Activated T-cell treated with anti-CD3 and anti-CD28 coated beads, Interleukin-2, amount 50 U/mL, for 72 hours (primary cell): ENCODE measurements around the gene ARHGEF1. TPM values are rescaled to one million over a fixed set of nuclear protein-coding genes. Genes with fewer than 3 reads are reported as not detected.
"Not testable (repeated sequence)": the region's sequence is repeated elsewhere in the genome, so short reads cannot be mapped to it uniquely, and the experiment has no call there.

Experiments
- ATAC-seq, 2 donors: fragments of 150-1000 bp; cut with Tn5 transposase; replicated peaks in 1 of 2; 2 replicates each; pipeline ENCODE4 v1.10.0; 2021; ENCODE audit warnings: moderate library complexity in 2 of 2, mild to moderate bottlenecking in 1 of 2
- DNase-seq, 2 donors: peaks; one replicate each; pipeline ENCODE4 v3.0.0; 2021 to 2022; ENCODE audit warnings: mixed read lengths in 1 of 2
- H3K27ac Mint-ChIP-seq: one replicate; pipeline ENCODE4 v1.8.0; 2022; ENCODE audit warnings: mild to moderate bottlenecking, moderate library complexity, mixed read lengths
- H3K27me3 Mint-ChIP-seq: one replicate; pipeline ENCODE4 v1.8.0; 2022; ENCODE audit warnings: low read depth, mixed read lengths
- H3K36me3 Mint-ChIP-seq, 2 donors: one replicate each; pipeline ENCODE4 v1.8.0; 2022; ENCODE audit warnings: mixed read lengths in 2 of 2, mild to moderate bottlenecking in 1 of 2; ENCODE audit not compliant: insufficient read depth in 2 of 2
- H3K4me1 Mint-ChIP-seq: one replicate; pipeline ENCODE4 v1.8.0; 2022; ENCODE audit warnings: low read depth, mixed read lengths
- H3K4me3 Mint-ChIP-seq, 2 donors: one replicate each; pipeline ENCODE4 v1.8.0; 2022; ENCODE audit warnings: mild to moderate bottlenecking in 2 of 2, mixed read lengths in 2 of 2, moderate library complexity in 2 of 2
- H3K9me3 Mint-ChIP-seq, 2 donors: one replicate each; pipeline ENCODE4 v1.8.0; 2022; ENCODE audit warnings: mixed read lengths in 2 of 2
- total RNA-seq, 2 donors: library from RNA; stranded (reverse); gene quantifications; one replicate each; pipeline ENCODE4 v1.2.3, GENCODE V29; 2022

The ARHGEF1 gene
- total RNA-seq, 2 donors from 2014 or later: 371 to 446 TPM

DNA sequence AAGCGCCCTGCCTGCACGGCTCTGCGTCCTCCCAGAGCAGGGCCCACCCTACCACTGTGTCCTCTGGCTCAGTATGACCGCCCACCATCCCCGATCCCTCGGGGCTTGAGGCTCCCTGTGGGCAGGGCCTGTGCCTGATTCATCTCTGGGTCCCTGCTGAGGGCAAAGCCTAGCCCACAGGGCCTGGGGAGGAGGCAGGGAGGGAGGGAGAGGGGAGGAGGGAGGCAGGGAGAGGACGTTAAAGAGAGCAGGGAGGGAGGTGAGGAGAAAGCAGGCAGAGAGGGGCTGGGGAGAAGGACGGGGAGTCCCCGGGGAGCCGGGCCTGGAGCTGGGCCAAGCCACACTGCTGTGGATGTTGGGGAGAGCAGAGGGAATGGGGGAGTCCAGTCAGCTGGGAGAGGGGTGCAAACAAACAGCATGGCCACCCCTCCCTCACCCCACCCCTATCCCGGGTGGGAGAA, 49.3 kb downstream of the ARHGEF1 start:
- peaks cover 0 to 4% of the 10 kb centered on the region in 2 donors for H3K36me3 Mint-ChIP-seq
- H3K27me3 Mint-ChIP-seq: peaks cover 10% of the 10 kb centered on the region
- no peaks in the 10 kb centered on the region for H3K9me3 Mint-ChIP-seq
- no peak for DNase-seq
- ATAC-seq: no peak
- no peak overlapping the region for H3K27ac Mint-ChIP-seq
- no peak overlapping the region for H3K4me3 Mint-ChIP-seq
- H3K4me1 Mint-ChIP-seq: peaks cover 56% of the 10 kb centered on the region

DNA sequence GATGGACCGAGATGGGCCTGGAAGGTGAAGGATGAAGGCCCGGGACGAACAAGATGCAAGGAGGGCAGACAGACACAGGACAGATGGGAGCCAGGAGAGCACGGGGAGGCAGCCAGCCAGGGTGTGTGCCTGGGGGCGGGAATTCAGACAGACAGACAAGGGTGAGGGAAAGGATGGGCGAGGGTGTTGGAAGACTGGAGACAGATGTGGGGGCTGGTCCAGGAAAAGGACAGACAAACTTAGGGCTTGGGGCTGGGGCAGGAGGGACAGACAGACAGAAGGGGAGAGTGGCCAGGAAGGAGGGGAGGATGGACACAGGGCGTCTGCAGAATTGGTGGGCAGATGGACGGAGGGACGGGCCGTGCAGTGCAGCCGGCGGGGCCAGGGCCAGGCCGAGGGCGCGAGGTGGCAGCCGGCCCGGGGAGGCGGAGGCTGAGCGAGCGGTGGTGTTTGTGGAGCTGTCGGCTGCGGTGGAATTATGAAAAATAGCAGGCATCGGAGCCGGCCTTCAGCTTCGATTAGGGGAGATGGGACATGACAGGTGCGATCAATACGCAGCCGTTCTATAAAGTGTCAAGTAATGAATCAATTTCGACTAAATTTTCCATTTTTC, 49.8 kb downstream of the ARHGEF1 start:
- DNase-seq (no peak), ATAC-seq (no peak)
- H3K4me3 Mint-ChIP-seq: no peak overlapping the region
- no peaks in the 10 kb centered on the region for H3K9me3 Mint-ChIP-seq
- H3K27ac Mint-ChIP-seq: no peak overlapping the region
- H3K27me3 Mint-ChIP-seq: peaks cover 10% of the 10 kb centered on the region
- peaks cover 0 to 4% of the 10 kb centered on the region in 2 donors for H3K36me3 Mint-ChIP-seq
- peaks cover 61% of the 10 kb centered on the region for H3K4me1 Mint-ChIP-seq

DNA sequence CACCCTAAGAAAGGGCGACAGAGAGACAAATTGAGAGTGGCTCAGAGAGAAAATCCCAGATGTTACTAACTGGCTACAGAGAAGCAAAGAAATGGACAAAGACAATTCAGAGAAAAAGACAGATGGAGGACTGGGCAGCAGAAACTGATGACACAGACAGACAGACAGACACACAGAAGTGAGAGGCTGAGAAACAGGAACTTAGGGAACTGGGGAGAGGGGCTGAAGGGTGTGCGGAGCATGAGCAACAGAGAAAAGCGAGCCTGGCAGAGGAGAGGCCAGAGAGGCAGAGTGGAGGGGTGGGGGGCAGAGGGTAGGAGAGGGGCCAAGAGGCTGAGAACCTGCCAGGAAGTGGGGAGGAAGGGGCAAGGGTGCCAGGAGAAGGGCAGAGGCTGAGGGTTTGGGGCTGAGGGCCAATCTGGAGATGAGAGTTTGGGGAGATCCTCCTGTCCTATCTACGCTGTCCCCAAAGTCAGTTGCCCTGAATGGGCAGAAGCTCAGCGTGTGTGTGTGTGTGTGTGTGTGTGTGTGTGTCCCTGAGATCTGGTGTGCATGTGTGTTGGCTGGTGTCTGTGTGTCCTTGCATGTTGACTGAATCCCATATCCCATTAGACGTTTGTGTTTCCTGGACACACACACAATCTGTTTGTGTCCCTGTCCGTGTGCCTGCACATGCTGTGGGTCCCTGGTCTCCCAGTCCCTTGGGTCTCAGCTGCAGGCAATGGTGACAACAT, 50.9 kb downstream of the ARHGEF1 start:
- H3K36me3 Mint-ChIP-seq: peaks cover 0 to 2% of the 10 kb centered on the region in 2 donors
- no peak for ATAC-seq
- peak overlapping the region; percentile 61 for H3K27ac Mint-ChIP-seq
- H3K4me3 Mint-ChIP-seq: no peak overlapping the region
- H3K4me1 Mint-ChIP-seq: peaks cover 58% of the 10 kb centered on the region
- no peak for DNase-seq
- H3K27me3 Mint-ChIP-seq: peaks cover 10% of the 10 kb centered on the region
- H3K9me3 Mint-ChIP-seq: no peaks in the 10 kb centered on the region

DNA sequence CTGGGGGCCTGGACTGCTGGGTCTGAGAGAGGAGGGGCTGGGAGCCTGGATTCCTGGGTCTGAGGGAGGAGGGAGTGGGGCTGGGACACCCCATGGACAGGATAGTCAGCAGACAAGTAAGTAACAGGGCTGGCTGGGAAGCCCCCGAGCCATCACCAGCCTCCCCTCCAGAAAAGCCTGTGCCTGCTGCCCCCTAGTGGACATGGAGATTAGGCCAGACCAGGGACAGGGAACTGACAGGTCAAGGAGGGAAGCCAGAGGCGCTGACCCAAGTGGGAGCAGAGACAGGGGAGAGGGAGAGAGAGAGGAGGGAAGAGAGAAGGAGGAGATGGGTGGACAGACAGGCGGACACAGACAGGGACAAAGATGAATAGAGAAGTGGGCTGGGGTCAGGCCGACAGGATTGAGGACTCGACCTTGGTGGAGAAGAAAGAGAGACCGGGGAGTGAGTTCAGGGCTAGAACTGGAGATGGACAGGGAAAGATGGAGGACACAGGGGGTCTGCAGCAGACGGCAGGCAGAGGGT, 51.9 kb downstream of the ARHGEF1 start:
- no peaks in the 10 kb centered on the region for H3K9me3 Mint-ChIP-seq
- peaks cover 48% of the 10 kb centered on the region for H3K4me1 Mint-ChIP-seq
- H3K27ac Mint-ChIP-seq: peak overlapping the region; percentile 12
- H3K36me3 Mint-ChIP-seq: no peaks in the 10 kb centered on the region
- peaks cover 10% of the 10 kb centered on the region for H3K27me3 Mint-ChIP-seq
- peak overlapping the region; percentile 38 to 63 for H3K4me3 Mint-ChIP-seq
- DNase-seq: peak; percentile 84 to 90
- peak; percentile 71 to 82 for ATAC-seq

DNA sequence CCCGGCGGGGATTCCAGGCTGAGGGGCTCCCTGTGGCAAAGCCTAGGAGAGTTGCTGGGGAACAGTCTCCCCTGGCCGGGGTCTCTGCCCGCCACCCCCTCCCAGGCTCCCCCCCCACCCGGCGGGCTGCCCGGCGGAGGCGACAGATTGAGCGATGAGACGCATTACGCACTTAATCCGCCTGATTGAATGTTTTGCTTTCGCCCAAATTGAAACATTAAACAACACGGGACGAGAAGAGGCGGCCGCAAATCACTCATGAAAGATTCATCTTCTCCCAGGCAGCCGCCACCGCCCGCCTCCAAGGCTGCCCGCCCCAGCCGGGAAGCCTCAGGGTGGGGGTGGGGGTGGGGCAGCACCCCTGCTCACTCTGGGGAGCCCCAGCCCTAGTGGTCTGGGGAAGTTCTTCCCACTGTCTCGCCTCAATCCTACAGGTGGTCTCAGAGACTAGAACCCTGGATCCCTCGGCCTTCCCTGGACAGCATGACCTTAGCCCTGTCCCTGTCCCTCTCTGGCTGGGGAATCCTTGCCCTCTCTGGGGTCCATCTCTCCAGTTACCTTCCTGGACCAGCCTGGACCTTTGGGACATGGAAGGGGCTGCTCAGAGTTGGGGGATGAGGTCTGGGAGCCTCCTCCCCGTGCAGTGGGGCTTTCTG, 52.9 kb downstream of the ARHGEF1 start:
- Mint-ChIP-seq H3K9me3 (no peaks in the 10 kb centered on the region), H3K27ac (no peak overlapping the region), H3K36me3 (no peaks in the 10 kb centered on the region), H3K4me3 (peak overlapping the region in 1 of 2 donors; percentile 63), H3K4me1 (peaks cover 41% of the 10 kb centered on the region), H3K27me3 (peaks cover 10% of the 10 kb centered on the region)
- ATAC-seq (peak in 1 of 2 donors; percentile 8), DNase-seq (no peak)

DNA sequence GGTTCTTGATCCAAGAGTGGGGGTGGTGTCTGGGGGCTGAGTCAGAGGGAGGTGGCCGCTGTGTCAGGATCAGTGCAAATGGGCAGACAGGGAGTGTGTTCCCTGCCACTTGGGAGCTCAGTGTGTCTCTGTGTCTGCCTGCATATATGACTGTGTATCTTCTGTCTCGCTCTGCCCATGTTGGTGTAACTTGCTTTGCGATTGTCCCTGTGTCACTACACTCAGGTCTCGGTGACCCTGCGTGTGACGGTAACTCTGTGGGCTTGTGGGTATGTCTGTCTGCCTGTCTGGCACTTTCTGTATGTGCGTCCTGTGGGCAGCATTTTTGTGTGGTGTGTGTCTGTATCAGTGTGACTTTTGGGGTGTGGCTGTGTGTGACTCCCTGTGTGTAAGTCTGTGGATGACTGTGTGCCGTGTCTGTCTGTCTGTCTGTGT, 53.4 kb downstream of the ARHGEF1 start:
- Mint-ChIP-seq H3K4me1 (peaks cover 45% of the 10 kb centered on the region), H3K27ac (no peak overlapping the region), H3K27me3 (peaks cover 14% of the 10 kb centered on the region), H3K36me3 (no peaks in the 10 kb centered on the region), H3K4me3 (peak overlapping the region; percentile 14 to 20), H3K9me3 (no peaks in the 10 kb centered on the region)
- DNase-seq (peak; percentile 53 to 55), ATAC-seq (peak; percentile 65 to 66)

DNA sequence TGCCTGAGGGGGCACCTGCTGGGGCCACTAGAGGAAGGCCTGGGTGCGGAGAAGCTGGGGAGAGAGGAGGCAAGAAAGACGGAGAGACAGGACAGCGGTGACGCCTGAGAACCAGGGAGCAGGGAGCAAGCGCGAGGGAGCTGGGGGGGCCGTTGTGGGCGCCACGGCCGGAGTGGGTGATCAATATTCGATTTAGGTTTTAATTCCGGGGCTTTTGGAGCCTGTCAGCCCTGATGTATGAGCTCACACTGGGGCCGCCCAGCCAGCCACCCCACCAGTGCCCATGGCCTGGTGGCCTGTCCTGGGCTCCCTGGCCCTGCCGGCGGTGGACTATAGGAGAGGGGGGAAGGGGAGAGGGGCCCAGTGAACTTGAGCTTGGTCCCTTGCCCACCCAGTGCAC, 54.0 kb downstream of the ARHGEF1 start:
- Mint-ChIP-seq H3K27ac (no peak overlapping the region), H3K9me3 (no peaks in the 10 kb centered on the region), H3K27me3 (peaks cover 19% of the 10 kb centered on the region), H3K36me3 (no peaks in the 10 kb centered on the region), H3K4me1 (peaks cover 50% of the 10 kb centered on the region), H3K4me3 (peak overlapping the region; percentile 14 to 20)
- ATAC-seq (no peak), DNase-seq (no peak)

DNA sequence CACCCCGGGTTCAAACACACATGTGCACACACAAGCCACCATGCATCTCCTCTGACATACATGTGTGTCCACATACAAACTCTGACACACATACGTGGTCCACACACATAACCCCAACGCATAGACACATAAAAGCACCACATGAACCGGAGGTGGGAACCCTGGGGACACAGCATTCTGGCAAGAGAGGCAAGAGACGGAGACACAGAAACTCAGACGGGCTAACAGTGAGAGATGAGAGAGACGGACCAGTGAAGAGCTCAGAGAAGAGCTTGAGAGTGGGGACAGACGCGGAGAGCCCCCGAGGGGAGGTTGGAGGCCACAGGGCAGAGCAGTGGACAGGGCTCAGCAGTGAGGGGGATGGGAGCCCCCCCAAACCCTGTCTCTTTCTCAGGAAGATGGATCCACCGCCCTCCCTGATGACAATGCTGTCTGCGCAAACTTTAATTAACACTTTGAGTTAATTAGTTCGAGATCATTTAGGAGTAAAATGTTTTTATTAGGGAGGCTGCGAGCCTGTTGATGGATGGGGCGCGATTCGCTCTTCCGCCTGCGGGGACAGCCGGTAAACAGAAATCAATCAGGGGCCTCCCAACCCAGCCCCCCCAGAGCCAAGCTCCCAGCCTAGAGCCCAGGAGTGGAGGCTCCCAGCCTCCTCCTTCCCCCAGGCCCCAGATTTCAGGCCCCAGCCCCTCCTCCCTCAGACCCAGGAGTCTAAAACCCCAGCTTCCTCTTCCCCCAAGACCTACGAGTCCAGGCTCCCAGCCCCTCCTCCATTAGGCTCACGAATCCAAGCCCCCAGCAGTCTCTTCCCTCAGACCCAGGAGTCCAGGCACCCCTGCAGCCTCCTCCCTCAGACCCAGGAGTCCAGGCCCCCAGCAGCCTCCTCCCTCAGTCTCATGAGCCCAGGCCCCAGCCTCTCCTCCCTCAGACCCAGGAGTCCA, 54.8 kb downstream of the ARHGEF1 start:
- Mint-ChIP-seq H3K4me3 (peak overlapping the region in 1 of 2 donors; percentile 1), H3K9me3 (no peaks in the 10 kb centered on the region), H3K36me3 (no peaks in the 10 kb centered on the region), H3K4me1 (peaks cover 53% of the 10 kb centered on the region), H3K27me3 (peaks cover 19% of the 10 kb centered on the region), H3K27ac (no peak overlapping the region)
- ATAC-seq (no peak), DNase-seq (no peak)

DNA sequence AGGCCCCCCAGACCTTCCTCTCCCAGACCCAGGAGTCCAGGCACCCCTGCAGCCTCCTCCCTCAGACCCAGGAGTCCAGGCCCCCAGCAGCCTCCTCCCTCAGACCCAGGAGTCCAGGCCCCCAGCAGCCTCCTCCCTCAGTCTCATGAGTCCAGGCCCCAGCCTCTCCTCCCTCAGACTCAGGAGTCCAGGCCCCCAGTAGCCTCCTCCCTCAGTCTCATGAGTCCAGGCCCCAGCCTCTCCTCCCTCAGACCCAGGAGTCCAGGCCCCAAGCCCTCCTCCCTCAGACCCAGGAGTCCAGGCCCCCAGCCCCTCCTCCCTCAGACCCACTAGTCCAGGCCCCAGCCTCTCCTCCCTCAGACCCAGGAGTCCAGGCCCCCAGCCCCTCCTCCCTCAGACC, 56.2 kb downstream of the ARHGEF1 start:
- Mint-ChIP-seq H3K27me3 (peaks cover 19% of the 10 kb centered on the region), H3K4me3 (peak overlapping the region in 1 of 2 donors; percentile 28), H3K4me1 (peaks cover 54% of the 10 kb centered on the region)
- H3K27ac Mint-ChIP-seq, DNase-seq, ATAC-seq, H3K9me3 Mint-ChIP-seq, H3K36me3 Mint-ChIP-seq: not testable (repeated sequence)

DNA sequence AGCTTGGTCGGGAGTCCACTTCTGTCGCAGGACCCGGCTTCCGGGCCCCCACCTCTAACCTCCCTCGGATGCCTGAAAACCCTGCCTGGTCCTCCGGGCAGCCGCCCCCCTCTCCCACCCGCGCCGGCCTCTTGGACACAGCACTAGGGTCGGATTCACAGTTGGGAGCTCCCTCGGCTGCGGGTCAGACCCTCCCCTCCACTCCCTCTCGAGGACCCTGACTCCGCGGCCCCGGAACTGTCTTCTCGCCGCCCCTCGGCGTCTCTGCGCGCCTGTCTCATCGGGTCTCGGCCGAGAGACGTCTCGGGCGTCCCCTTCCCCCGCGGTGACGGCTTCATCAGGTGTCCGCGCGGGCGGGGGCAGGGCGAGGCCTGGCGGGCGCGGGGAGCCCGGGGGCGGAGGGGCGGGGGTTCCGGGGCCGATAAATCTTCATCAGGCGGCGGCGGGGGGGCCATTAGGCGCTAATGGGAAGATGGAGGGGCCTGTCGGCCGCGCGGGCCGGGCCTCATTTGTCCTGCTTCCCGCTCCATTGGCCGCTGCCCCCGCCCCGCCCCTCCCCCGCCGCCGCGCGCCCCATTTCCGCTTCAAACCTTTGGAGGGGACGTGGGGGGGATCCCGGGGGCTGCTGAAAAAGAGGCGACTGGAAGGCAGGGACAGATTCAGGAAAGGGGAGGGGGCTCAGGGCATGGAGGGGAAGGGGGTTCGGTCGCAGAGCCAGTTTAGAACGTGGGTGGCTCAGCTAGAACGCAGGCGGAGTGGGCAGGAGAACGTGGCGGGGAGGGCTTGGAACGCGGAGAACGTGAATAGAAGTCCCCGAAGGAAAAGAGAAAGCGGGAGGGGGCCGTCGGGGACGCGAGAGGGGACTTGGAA, 57.1 kb downstream of the ARHGEF1 start:
- Mint-ChIP-seq H3K27me3 (peaks cover 14% of the 10 kb centered on the region), H3K4me3 (peak overlapping the region; percentile 90 to 93), H3K36me3 (no peaks in the 10 kb centered on the region), H3K27ac (no peak overlapping the region), H3K9me3 (no peaks in the 10 kb centered on the region), H3K4me1 (peaks cover 54% of the 10 kb centered on the region)
- DNase-seq (peak; percentile 66 to 67), ATAC-seq (peak; percentile 26 to 39)

DNA sequence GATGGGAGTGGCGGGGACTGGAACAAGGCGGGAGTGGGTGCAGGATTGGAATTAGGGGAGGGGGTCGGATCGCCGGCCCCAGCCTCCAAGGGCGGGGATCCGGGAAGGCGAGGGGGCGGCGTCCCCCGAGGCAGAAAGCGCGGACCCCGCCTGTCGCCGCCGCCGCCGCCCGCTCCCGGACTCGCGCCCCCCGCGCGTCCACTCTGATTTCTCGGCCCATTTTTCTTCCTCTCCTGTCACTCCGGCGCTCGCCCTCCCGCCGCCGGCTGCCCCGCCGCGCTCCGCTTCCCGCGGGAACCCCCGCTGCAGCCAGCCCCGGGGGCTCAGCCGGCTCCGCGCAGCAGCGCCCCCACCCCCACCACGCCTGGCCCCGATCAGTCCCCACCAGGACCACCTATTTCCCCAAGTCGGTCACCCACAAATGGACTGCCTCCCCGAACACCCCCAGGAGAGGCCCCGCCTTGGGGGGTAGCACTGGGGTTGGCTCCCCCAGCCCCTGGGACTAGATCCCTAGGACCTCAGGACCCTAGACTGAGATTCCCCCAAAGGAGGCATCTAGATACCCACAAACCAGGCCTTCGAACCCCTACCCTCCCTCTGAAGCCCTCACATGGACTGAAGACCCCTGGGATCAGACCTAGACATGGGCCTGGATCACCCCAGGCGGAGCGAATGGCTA, 57.9 kb downstream of the ARHGEF1 start:
- Mint-ChIP-seq H3K36me3 (no peaks in the 10 kb centered on the region), H3K4me3 (peak overlapping the region; percentile 90 to 93), H3K27ac (no peak overlapping the region), H3K9me3 (no peaks in the 10 kb centered on the region), H3K27me3 (peaks cover 8% of the 10 kb centered on the region), H3K4me1 (peaks cover 56% of the 10 kb centered on the region)
- no peak for ATAC-seq
- no peak for DNase-seq
